ENCODE results near the gene TP53I13. TPM values are rescaled to one million over a fixed set of nuclear protein-coding genes. Genes with fewer than 3 reads are reported as not detected.

TP53I13 gene
- total and polyA plus RNA-seq, 10 of the 15 experiments (the other 5 are each of a cell fraction or from before 2014, with no cell fraction given): 0.31 to 45.1 (median 19.5) TPM; not detected in 1

DNA sequence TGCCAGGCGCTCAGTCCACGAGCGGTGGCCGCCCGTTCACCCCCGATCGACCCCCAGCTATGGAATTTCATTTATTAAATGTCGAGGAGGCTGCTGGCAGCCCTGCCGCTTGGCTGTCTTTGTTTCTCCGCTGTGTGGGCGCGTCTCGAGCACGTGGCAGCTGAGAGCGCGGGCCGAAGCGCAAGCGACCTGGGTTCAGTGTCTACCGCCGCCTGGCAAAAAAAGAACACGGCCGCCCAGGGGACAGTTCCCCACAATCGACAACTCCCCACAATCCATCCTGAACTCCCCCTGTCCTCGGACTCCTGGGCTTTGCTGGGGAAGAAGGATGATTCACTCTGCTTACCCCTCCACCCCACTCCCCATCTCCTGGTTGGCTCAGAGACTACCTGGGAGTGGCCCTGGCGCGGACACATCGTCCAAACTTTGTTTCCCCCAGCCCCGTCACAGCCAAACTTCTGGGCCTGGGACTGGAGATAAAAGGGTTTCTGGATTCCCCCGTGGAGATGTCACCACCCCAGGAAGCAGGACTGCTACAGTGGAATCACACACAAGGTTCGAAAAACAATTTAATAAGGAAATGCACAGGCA lies 22.7 kb downstream of the TP53I13 start (continued):
- TF ChIP-seq, protein P1, sequence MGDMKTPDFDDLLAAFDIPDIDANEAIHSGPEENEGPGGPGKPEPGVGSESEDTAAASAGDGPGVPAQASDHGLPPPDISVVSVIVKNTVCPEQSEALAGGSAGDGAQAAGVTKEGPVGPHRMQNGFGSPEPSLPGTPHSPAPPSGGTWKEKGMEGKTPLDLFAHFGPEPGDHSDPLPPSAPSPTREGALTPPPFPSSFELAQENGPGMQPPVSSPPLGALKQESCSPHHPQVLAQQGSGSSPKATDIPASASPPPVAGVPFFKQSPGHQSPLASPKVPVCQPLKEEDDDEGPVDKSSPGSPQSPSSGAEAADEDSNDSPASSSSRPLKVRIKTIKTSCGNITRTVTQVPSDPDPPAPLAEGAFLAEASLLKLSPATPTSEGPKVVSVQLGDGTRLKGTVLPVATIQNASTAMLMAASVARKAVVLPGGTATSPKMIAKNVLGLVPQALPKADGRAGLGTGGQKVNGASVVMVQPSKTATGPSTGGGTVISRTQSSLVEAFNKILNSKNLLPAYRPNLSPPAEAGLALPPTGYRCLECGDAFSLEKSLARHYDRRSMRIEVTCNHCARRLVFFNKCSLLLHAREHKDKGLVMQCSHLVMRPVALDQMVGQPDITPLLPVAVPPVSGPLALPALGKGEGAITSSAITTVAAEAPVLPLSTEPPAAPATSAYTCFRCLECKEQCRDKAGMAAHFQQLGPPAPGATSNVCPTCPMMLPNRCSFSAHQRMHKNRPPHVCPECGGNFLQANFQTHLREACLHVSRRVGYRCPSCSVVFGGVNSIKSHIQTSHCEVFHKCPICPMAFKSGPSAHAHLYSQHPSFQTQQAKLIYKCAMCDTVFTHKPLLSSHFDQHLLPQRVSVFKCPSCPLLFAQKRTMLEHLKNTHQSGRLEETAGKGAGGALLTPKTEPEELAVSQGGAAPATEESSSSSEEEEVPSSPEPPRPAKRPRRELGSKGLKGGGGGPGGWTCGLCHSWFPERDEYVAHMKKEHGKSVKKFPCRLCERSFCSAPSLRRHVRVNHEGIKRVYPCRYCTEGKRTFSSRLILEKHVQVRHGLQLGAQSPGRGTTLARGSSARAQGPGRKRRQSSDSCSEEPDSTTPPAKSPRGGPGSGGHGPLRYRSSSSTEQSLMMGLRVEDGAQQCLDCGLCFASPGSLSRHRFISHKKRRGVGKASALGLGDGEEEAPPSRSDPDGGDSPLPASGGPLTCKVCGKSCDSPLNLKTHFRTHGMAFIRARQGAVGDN (IDR thresholded peaks at IDR 0.05): peak; percentile 88
- TF ChIP-seq IKZF1 (conservative IDR thresholded peaks at IDR 0.05): no peak
- no peak for TF ChIP-seq MTA3 (IDR thresholded peaks at IDR 0.05; ENCODE audit: borderline replicate concordance, low read length)
- peak; percentile 91 for TF ChIP-seq MXI1 (IDR thresholded peaks at IDR 0.05; ENCODE audit: low read depth, low read length)
- TF ChIP-seq MEF2B (IDR thresholded peaks at IDR 0.05; ENCODE audit: partially characterized antibody, poor library complexity, severe bottlenecking): no peak
- TF ChIP-seq SUPT20H (IDR thresholded peaks at IDR 0.05; ENCODE audit: borderline replicate concordance, control insufficient read depth, low read depth, low read length): no peak
- TF ChIP-seq, protein P2, sequence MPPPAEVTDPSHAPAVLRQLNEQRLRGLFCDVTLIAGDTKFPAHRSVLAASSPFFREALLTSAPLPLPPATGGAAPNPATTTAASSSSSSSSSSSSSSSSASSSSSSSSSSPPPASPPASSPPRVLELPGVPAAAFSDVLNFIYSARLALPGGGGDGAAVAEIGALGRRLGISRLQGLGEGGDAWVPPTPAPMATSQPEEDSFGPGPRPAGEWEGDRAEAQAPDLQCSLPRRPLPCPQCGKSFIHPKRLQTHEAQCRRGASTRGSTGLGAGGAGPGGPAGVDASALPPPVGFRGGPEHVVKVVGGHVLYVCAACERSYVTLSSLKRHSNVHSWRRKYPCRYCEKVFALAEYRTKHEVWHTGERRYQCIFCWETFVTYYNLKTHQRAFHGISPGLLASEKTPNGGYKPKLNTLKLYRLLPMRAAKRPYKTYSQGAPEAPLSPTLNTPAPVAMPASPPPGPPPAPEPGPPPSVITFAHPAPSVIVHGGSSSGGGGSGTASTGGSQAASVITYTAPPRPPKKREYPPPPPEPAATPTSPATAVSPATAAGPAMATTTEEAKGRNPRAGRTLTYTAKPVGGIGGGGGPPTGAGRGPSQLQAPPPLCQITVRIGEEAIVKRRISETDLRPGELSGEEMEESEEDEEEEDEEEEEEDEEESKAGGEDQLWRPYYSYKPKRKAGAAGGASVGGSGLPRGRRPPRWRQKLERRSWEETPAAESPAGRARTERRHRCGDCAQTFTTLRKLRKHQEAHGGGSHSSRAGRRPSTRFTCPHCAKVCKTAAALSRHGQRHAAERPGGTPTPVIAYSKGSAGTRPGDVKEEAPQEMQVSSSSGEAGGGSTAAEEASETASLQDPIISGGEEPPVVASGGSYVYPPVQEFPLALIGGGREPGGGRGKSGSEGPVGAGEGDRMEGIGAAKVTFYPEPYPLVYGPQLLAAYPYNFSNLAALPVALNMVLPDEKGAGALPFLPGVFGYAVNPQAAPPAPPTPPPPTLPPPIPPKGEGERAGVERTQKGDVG (CRISPR knock-in tag; IDR thresholded peaks at IDR 0.05): no peak
- TF ChIP-seq, protein P3, sequence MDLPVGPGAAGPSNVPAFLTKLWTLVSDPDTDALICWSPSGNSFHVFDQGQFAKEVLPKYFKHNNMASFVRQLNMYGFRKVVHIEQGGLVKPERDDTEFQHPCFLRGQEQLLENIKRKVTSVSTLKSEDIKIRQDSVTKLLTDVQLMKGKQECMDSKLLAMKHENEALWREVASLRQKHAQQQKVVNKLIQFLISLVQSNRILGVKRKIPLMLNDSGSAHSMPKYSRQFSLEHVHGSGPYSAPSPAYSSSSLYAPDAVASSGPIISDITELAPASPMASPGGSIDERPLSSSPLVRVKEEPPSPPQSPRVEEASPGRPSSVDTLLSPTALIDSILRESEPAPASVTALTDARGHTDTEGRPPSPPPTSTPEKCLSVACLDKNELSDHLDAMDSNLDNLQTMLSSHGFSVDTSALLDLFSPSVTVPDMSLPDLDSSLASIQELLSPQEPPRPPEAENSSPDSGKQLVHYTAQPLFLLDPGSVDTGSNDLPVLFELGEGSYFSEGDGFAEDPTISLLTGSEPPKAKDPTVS (IDR thresholded peaks at IDR 0.05; ENCODE audit: low read depth, low read length): no peak
- TF ChIP-seq FOXM1 (IDR thresholded peaks at IDR 0.05; ENCODE audit: low read depth, low read length): no peak
- TF ChIP-seq, protein P4, sequence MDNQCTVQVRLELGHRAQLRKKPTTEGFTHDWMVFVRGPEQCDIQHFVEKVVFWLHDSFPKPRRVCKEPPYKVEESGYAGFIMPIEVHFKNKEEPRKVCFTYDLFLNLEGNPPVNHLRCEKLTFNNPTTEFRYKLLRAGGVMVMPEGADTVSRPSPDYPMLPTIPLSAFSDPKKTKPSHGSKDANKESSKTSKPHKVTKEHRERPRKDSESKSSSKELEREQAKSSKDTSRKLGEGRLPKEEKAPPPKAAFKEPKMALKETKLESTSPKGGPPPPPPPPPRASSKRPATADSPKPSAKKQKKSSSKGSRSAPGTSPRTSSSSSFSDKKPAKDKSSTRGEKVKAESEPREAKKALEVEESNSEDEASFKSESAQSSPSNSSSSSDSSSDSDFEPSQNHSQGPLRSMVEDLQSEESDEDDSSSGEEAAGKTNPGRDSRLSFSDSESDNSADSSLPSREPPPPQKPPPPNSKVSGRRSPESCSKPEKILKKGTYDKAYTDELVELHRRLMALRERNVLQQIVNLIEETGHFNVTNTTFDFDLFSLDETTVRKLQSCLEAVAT (IDR thresholded peaks at IDR 0.05): no peak
- peak; percentile 35; the same call in 1 of the 2 replicates for TF ChIP-seq TARDBP (IDR thresholded peaks at IDR 0.05; ENCODE audit: borderline replicate concordance)
- TF ChIP-seq SREBF1 (IDR thresholded peaks at IDR 0.05; ENCODE audit: low read length): no peak
- no peak for TF ChIP-seq SIN3A (IDR thresholded peaks at IDR 0.05; ENCODE audit: low read depth, low read length)
- no peak for TF ChIP-seq RBBP5 (conservative IDR thresholded peaks at IDR 0.05)
- TF ChIP-seq, protein P5, sequence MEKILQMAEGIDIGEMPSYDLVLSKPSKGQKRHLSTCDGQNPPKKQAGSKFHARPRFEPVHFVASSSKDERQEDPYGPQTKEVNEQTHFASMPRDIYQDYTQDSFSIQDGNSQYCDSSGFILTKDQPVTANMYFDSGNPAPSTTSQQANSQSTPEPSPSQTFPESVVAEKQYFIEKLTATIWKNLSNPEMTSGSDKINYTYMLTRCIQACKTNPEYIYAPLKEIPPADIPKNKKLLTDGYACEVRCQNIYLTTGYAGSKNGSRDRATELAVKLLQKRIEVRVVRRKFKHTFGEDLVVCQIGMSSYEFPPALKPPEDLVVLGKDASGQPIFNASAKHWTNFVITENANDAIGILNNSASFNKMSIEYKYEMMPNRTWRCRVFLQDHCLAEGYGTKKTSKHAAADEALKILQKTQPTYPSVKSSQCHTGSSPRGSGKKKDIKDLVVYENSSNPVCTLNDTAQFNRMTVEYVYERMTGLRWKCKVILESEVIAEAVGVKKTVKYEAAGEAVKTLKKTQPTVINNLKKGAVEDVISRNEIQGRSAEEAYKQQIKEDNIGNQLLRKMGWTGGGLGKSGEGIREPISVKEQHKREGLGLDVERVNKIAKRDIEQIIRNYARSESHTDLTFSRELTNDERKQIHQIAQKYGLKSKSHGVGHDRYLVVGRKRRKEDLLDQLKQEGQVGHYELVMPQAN (conservative IDR thresholded peaks at IDR 0.05): 0 out of 2 replicates have a peak, but pooled peaks have one; percentile 16
- no peak; the same call in 1 of the 2 replicates for TF ChIP-seq MTA2 (IDR thresholded peaks at IDR 0.05; ENCODE audit: low read depth)
- TF ChIP-seq SRF (IDR thresholded peaks at IDR 0.05; ENCODE audit: low read depth in 2 of 2, low read length in 2 of 2): no peak
- no peak for TF ChIP-seq HDAC6 (IDR thresholded peaks at IDR 0.05; ENCODE audit: unreplicated experiment)
